Umbilical cord (tissue), 2 donors: ENCODE results near the gene CENPX. TPM values are rescaled to one million over a fixed set of nuclear protein-coding genes. Genes with fewer than 3 reads are reported as not detected.

ENCODE experiments used
- DNase-seq: peaks from one replicate; pipeline ENCODE4 v3.0.0-alpha.2; 2015; ENCODE audit warnings: low spot score
- total RNA-seq: library from RNA; depleted of rRNA; stranded (reverse); fragments of >200 nt; gene quantifications from one replicate; pipeline ENCODE4 v1.2.3, GENCODE V29; 2014; ENCODE audit warnings: low replicate concordance; ENCODE audit not compliant: insufficient read depth

CENPX gene
- total RNA-seq, 1 donor from 2014 or later, result 1.2 TPM

DNA sequence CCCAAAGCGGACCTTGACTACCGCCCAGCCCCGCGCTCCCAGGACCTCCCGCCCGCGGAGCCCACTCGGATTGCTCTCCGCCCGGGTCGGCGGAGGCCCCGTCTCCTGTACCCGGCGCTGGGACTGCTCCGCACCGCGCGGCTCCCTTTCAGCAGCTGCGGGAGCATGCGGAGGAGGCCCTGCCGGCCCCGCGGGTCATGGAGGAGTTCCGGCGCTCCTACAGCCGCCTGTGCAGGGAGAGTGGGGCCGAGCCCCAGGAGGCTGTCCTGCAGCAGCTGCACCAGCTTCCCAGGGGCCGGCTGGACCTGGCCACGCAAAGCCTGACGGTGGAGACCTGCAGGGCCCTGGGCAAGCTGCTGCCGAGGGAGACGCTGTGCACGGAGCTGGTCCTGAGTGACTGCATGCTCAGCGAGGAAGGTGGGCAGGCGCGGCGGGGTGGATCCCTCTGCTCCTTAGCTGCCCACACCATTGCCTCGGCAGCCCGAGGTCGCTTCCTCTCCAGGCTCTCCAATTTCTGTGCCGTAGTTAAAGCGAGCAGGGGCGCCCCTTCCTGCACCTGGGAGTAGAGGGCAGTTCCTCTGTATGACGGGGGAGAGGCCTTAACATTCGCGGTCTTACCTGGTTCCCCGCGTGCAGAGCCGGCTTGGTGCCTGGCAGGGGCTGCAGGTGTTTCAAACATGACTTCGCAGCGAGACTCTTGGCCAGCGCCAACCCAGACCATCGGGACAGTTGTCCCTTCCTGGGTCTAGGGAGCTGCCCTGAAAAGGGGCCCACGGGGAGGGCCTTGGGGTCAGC, 966 bp upstream of the CENPX start:
- DNase-seq, result no peak

DNA sequence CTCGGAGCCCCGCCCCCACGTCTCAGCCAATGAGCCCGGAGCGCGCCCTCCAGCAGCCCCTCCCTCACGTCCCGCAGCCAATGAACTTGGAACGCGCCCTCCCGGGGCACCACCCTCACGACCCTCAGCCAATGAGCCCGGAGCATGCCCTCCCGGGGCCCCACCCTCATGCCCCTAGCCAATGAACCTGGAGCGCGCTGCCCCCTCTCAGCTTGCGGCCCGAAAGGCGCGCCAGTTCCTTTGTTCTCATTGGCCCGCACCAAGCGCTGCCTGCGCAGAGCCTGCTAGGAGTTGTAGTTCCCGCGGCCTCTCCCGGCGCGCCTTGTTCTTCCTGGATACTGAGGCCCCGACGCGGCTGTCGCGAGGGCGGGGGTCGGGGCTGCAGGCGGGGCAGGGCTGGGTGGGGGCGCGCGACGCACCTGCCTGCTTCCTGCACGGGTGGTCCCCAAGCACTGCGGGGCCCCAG, 336 bp upstream of the CENPX start, which contains the start of gene LRRC45:
LRRC45 (plus strand) TSS at position 325 of the 466 bp plus-strand sequence. CDS start 339 bp downstream, outside the sequence.
- DNase-seq, result peak; percentile 100

DNA sequence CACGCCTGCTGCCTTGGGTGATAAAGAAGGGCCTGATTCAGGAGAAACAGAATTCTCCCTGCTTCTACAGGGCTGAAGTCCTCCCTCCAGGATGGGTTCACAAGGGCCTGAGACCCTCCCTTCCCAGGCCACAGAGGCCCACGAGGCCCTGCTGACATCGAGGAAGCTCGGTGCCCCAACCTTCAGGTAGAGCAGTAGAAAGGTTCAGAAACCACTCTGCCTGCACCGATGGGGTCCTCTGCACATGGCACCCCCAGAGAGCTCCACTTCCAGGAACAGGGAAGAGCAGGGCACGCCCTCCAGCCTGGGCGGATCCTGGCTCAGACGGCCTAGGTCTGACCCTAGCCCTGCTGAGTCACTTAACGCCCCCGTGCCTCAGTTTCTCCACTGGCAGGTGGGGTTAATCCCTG, 773 bp downstream of the CENPX start:
- no peak for DNase-seq

DNA sequence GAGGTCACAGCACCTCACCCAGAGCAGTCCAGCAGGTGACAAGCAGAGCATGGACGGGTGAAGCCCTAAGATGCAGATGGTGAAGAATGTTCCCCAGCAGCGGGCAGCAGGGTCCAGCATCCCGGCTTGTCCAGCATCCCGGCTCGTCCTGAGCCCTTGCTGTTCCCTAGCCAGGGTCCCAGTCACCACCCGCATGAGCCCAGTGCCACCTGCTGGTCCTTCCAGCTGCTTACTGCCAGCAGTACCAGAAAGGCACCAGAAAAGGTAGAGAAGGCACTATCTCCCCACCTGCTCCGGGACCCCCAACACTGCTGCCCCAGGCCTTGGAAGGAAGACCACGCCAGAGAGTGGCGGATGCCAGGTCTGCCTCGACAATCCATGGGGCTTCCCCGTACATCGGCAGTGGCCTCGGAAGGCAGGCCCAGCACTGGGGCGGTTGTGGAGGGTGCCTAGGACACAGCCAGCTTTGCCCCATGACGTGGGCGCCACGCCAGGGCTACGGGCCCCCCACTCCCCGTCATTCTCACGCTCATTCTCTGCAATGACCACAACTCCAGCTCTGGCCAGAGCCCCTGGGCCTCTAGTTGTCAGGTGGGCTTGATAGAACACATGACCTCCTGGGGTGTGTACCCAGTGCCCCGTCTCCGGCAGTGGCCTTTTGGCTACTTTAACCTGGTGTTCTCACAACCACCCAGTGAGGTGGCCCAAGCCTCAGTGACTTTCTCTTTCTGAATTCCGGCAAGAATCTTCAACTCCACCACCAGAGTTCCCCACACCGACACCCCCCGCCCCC, 1.4 kb downstream of the CENPX start:
- peak; percentile 66 for DNase-seq

DNA sequence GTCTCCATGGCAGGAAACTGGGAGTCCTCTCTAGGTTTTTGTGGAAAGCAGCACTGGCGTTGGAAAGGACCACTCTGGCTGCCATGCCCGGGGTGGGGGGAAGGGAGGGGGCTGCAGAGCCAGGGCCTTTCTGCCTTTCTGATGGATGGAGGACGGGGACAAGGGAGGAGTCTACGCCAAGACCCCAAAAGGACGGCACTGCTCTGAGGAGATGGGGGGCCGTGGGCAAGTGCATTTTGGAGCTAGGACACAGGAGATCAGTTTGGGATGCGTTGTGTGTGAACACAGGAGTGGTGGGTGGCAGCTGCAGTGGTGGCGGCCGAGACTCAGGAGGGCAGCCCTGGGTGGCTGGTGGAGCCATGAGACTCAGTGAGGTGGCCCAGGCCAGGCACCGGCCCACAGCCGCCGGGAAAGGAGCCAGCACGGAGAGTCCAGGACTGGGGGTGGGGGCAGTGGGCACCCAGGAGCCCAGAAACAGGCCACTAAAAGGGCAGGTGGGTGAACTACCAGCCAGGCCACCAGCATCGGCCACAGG, 2.0 kb downstream of the CENPX start:
- no peak for DNase-seq

DNA sequence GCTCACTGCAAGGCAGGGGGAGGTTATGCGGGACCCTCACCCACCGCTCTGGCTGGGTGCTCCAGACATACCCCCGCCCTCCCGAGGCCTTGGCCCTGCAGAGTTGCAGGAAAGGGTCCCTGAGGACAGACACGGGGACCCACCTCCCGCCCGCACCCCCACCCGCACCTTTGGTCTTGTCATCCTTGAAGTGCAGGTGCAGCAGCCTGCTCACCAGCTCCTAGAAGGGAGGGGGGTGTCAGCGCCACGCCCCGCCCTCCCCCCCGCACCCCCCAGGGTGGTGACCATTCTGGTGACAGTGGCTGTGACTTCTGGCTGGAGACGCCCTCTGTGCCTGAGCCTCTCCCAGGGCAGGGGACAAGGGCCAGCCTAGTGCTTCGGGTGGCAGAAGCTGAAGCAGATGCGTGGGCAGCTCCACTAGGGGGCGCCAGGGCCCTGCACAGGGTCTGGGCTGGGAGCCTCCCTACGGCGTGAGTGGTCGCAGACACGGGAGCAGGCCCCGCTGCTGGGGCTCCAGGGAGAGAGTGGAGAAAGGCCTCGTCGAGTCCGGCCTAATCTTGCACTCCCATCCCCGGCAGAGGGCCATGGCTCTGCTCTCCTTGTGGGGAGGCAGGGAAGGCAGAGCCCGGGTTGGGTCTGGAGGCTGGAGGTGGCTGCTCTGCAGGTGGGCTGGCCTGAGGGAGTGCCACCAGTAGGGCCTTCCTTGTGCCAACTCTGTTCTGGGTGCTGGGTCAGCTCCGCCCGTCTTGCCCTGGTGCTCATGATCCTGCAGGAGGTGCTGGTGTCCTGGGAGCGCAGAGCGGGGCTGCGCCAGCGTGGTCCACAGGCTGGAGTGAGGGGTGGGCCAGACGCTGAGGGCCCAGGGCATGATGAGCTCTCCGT, 2.7 kb downstream of the CENPX start:
- no peak for DNase-seq

DNA sequence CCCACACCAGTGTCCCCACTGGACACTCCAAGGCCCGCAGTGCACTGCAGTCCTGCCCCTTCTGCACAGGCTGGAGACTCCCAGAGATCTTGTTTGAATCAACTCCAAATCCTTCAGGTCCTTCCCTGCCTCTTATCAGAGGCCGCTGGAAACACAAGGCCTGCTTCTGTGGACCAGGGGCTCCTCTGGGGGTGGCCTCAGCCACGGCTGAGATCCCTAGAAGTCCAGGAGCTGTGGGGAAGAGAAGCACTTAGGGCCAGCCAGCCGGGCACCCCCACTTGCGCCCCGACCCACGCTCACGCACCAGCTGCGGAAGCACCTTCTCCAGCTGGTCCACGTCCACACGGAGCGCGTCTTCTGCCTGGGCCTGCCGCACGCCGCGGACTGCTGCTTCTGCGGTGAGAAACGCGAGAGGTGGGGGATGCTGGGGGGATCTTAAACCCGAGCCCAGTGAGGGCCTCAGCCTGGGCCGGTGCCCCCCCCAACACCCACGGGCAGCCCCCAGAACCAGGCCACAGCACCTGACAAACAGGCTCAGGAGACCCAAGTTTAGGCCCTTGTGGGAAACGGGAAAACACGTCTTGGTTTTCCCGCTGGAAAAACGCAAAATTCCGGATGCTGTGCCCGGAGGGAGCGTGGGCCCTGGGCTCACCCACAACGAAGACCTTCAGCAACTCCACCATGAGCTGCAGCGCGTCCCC, 3.5 kb downstream of the CENPX start:
- peak; percentile 73 for DNase-seq

DNA sequence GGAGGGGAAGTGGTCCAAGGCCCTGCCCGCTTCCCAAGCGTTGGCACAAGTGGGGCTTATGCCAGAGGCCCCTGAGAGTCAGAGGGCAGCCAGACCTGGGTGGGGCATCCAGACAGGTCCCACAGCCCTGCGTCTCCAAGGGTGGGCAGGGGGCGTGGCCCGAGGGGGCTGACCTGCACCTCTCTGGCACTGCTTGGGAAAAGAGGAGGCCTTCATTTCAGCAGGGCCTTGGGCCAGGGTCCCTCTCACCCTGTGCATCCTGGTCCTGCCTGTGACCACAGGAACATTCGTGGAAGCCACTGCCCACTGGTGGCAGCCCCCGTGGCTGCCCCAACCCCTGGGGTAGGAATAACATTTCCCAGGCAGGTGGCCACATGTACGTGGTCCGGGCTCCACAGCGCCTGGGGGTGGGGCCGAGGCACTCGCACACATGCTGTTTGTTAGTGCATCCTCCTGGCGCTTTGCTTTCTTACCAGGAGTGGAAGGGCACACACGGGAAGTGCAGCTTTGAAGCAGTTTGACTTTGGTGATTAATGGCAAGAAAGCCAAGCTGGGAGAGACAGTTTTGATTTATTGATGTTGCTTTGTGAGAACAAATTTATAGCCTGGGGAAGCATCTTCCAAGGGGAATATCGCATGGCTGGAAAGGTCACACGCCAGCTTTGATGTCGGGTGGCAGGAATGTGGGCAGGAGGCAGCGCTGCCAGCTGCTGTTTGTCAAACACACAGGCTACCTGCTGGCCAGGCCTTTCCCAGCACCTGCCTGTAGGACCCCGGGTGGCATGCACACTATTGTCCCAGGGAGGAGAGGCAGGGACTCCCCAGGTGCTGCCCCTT, 4.3 kb downstream of the CENPX start:
- no peak for DNase-seq

DNA sequence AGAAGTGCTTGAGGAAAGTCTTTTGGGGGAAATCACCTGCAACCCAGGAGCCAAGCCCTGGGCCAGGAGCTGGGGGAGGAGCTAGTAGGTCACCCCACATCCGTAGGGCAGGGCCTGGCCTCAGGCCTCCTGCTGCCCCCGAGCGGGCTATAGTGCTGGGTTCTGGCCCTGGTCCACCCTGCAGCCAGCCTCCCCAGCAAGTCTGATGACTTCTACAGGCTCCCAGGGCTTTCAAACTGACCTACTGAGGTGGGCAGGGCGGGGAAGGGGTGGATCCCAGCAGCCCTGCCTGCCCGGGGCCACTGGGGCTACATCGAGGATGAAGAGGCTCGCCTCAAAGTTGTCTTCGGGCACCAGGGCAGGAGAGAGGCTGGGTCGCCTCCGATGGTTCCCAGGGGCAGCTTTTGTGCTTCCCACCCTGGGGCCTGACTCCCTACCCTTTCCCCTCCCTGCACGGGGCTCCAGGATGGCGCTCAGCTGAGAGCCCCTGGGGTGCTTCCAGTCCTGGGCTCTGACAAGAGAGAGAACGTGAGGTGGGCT, 5.0 kb downstream of the CENPX start:
- no peak for DNase-seq

DNA sequence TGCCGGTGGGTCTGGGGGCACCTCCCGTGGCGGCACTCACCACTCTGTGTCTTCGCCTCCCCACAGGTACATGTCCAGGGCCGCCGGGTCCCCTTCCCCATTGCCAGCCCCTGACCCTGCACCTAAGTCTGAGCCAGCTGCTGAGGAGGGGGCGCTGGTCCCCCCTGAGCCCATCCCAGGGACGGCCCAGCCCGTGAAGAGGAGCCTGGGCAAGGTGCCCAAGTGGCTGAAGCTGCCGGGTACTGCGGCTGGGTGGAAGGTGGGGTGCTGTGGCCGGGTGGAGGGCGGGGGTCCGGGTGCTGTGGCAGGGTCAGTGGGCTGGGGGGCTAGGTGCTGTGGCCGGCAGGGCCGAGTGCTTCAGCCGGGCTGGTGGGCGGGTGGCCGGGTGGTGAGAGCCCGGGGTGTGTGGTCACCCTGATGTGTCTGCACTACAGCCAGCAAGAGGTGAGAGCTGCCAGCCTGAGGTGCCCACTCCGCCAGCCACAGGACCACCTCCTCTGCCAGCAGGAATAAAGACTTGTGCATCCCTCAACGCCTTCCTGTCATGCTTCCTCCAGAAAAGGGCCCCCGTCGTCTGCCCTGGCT, 5.7 kb downstream of the CENPX start:
- DNase-seq, result no peak

DNA sequence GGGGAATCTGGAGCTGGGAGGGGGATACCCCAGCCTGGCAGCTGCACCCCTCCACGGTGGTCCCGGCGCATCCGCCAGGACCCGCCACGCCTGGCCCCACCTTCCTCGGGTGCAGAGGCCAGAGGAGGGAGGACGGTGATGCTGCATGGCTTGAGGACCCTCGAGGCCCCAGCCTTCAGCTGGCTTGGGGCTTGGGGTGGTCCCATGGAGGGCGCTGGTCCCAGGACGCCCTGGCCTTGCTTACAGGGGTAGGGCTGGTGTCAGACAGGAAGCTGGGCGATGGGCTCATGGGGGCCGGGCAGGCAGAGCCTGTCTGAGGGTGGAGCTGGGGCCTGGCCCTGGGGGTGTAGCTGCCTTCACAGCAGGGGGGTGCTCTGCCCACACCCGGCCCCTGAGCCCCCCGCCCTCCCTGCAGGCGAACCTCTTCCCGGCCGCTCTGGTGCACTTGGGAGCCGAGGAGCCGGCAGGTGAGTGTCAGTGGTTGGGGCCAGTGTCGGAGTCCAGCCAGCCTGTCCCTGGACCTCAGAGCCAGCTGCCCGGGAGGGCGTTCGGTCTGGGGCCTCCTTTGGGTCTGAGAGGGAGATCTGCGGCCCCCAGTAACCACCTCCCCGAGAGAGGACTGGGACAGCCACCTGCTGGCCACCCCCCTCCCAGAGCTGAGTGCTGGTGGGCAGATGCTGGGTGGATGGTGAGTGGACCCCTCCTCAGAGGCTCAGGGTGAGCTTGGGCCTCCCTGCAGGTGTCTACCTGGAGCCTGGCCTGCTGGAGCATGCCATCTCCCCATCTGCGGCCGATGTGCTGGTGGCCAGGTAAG, 6.4 kb downstream of the CENPX start:
- DNase-seq, result no peak

DNA sequence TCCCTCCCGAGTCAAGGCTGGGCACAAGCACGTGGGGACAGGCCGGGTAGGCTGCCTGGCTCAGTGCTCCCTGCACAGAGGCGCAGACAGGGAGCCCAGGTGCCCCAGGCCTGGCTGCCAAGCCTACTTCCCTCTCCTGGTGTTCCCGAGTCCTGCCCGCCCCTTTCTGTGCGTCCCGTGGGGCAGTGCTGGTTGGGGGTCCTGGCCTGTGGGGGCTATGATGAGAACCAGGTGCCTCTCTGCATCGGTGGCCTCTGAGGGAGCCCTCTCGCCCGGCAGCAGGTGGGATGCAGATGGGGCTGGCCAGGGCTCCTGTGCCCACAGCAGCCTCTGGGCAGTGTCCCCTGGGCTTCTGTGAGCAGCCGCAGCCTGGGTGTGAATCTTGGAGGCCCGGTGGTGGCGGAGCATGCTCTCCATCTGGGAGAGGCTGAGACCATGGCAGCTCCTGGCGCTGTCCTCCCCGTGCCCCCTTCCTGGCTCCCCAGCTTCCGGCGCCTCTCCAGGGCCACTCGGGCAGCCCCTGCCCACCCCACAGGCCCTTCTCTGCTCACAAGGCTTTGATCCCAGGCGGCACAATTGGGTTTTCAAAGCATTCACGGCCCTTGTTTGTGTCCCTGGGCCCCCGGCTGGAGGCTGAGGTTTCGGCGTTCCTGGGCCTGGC, 7.2 kb downstream of the CENPX start:
- DNase-seq, result no peak

DNA sequence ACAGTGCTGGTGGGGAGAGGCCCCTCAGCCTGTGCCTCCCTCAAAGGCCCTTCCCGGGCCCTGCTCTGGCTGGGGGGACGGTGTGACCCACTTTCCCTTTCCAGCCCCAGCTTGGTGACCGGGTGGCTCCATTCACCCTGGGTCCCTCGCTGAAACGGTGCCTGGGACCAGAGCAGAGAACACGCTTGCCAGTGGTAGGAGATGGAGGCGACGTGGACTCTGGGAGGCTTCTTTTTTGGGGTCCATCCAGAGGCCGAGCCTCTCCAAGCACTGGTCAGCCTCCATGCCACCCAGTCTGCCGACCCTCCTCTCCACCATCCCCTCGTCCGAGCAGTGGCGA, 7.7 kb downstream of the CENPX start:
- no peak for DNase-seq

DNA sequence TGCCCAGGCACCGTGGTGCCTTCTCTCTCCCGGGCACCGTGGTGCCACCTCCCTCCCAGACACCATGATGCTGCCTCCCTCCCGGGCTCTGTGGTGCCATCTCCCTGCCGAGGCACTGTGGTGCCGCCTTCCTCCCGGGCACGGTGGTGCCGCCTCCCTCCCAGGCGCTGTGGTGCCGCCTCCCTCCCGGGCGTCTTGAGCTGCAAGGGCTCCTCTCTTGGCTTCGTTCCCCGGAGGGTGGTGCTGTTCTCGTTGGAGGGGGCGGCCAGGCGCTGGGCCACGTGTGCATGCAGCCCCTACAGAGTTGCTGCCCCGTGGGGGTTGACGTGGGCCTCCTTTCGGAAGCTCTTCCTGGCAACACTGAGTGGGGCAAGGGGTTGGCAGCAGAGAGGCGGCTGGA, 8.2 kb downstream of the CENPX start:
- no peak for DNase-seq

DNA sequence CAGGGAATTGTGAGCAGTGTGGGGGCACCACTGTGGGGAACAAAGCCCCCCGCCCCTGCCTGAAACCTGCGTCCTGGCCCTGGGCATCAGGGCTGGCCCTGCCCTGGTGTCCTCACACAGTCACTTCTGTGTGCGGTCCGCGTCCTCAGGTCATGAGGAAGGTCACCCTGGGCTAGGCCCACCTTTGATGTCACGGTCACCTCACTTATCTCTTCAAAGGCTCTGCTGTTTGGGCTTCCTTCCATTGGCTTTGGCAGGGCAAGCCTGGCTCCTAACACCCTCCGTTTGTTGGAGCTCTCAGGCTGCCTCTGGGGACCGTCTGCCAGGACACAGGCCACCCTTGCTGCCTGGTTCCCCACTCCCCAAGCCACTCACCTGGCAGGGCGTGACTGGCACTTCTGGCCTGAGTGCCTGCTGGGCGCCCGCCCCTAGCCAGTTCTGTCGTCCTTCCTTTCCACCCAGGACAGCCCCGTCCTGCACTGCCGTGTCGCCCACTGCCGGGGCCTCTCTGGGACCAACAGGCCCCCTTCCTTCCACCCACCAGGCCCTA, 8.8 kb downstream of the CENPX start:
- no peak for DNase-seq

DNA sequence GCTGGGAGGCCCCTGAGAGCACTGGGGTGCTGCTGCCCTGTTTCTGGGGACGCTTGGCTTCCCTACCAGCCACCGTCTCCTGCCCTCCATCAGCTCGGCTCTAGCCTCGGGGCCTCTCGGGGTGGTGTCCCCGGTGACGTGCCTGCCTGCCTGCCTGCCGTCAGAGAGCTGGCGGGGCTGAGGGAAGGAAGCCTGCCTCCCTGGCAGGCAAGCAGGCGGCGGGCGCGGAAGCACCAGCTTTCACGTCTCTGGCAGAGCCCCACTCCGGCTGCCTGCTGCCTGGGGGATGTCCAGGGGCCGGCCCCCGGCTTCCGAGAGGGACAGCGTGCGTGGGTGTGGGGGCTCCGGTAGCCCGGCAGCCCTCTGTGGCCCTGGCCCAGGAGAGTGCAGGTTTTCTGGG, 9.3 kb downstream of the CENPX start:
- DNase-seq, result peak; percentile 84

DNA sequence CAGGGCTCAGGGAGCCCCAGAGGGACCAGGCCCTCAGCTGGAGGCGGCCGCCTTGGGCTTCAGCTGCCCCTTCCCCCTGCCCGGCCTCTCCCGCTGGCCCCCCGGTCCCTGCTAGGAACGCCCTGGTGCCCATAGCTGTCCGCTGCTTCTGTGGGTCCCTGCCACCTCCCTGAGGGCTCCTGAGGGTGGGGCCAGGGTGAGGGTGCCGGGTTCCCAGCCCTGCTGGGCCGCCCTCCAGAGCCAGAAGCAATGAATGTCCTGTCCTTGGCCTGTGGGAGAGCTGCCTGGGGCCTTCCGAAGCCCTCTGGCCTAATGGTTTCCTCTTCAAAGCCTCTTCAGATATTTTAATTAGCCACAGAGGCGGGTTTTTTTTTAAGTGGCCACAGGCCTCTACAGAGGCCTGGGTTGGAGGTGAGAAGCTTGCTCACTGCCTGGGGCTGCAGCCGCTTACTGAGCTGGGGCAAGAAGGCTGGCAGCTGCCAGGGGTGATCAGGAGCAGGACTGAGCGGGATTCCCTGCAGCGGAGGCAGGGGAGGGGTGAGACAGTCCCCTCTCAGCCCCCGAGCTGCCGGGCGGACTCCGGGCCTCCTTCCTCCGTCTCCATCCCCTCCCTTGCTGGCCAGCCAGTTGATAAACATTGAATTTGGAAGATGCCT, 9.9 kb downstream of the CENPX start:
- no peak for DNase-seq
